ENCODE results near the gene EDN1. TPM values are rescaled to one million over a fixed set of nuclear protein-coding genes. Genes with fewer than 3 reads are reported as not detected.
A peak's percentile ranks its signal among the peaks of the same experiment; 100 is the strongest.

EDN1 gene
- total and polyA plus RNA-seq, 2 of the 4 experiments (the other 2 are of a cell fraction) = 5.6 to 9.0 TPM

DNA sequence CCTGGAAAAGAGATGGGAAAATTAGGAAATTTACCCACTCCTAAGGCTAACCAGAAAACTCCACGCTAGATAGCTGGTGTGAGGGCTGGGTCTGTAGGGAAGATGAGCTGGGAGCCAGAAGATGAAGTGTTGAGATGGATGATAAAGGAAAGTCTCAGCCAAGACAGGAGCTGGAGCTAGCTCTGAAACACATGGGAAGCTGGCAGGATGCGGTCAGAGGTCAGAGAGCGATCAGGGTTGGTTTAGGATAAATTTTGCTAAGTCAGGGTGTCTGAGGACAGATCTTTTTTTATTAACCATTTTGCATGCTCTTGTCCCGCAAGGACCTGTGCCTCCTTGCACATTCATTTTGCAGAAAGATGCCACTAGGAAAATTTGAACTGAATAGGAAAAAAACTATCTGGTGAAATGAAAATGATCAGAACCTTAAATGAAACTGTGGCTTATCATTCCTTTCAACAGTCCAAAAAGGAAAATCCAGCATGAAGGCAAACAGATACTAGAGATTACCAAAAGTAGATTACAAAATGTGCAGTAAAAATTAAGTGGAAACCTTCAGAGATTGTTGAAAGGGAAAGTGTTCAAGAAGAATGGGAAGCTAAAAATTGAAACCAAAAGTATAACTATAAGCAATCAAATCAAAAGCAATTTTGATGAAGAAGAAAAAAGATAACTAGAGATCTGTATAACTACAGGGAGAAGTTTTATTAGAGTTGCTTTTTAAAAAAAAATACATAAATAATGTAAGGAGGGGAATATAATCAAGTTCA, 10.7 kb upstream of the EDN1 start:
- Histone ChIP-seq H2BK120ac (ENCODE audit: low read depth, low read length) (peak overlapping the region; percentile 47; the same call in 1 of the 2 replicates), H2AK5ac (ENCODE audit: low read depth, low read length) (no peak overlapping the region), H4K8ac (ENCODE audit: low read depth in 2 of 2, low read length in 2 of 2) (peak overlapping the region in 1 of 2 experiments; percentile 30; a peak in 1 of 4 replicates), H3K36me3 (ENCODE audit: control insufficient read depth, insufficient read depth, low read length) (no peaks in the 10 kb centered on the region), H4K20me1 (ENCODE audit: insufficient read depth, low read length) (no peaks in the 10 kb centered on the region), H2AK9ac (replicated peaks; ENCODE audit: low read depth, low read length, poor library complexity) (peak overlapping the region; percentile 31), H3K9ac (ENCODE audit: low read depth, low read length) (no peak overlapping the region), H3K18ac (ENCODE audit: low read depth, low read length) (no peak overlapping the region), H2AFZ (replicated peaks; ENCODE audit: low read length, poor library complexity) (peak overlapping the region; percentile 65), H3K56ac (ENCODE audit: extremely low read depth, insufficient read depth, low read length) (no peak overlapping the region), H3K4me1 (ENCODE audit: control insufficient read depth, insufficient read depth, low read length) (peaks cover 4% of the 10 kb centered on the region), H3K4me2 (ENCODE audit: low read depth, low read length) (peak overlapping the region; percentile 11), H4K91ac (ENCODE audit: insufficient read depth, low read depth, low read length) (no peak overlapping the region), H2BK20ac (ENCODE audit: low read depth, low read length) (peak overlapping the region; percentile 29), H3K27ac (ENCODE audit: insufficient read depth, low read length) (no peak overlapping the region), H3K4me3 (ENCODE audit: insufficient read depth, low read depth, low read length) (no peak overlapping the region), H3K79me1 (ENCODE audit: low read depth in 1 of 2, low read length in 2 of 2) (no peaks in the 10 kb centered on the region), H3K27me3 (ENCODE audit: control insufficient read depth, insufficient read depth, low read length) (no peaks in the 10 kb centered on the region), H3K14ac (replicated peaks; ENCODE audit: low read depth, low read length) (peak overlapping the region; percentile 57), H3K23ac (ENCODE audit: low read depth, low read length) (peak overlapping the region; percentile 47), H4K5ac (ENCODE audit: low read depth, low read length) (no peak overlapping the region), H3K9me1 (ENCODE audit: insufficient read depth, low read length) (no peaks in the 10 kb centered on the region), H3K4ac (ENCODE audit: low read depth, low read length) (peak overlapping the region; percentile 25; the same call in 1 of the 2 replicates), H3K9me3 (ENCODE audit: control insufficient read depth, insufficient read depth, low read length) (no peaks in the 10 kb centered on the region), H2BK5ac (ENCODE audit: low read depth, low read length, poor library complexity, severe bottlenecking) (no peak overlapping the region), H2BK15ac (ENCODE audit: low read depth, low read length) (no peak overlapping the region)
- BruUV-seq (replicated peaks) = no TSS peak
- dilution Hi-C loops (cut with HindIII; ENCODE audit: low sequenced_read_pairs, unreplicated experiment) (no loop called here), in situ Hi-C loops (cut with MboI; ENCODE audit: low sequenced_read_pairs) (no loop called here), intact Hi-C loops (cut with micrococcal nuclease) (loop anchor here (10.0 kb wide), 1 partner anchor 195 kb away; no protein-coding TSS in a partner anchor)
- ATAC-seq (ENCODE audit: low read depth) (peak; percentile 24; the same call in 1 of the 2 replicates), DNase-seq (no peak)
- ChIA-PET POLR2A (ENCODE audit: unreplicated experiment) (no interaction called here), CTCF (interaction anchor here (1.0 to 3.8 kb wide), 2 partner anchors 10 to 46 kb away, joined by 5 to 16 read pairs; partner anchors contain the start of gene EDN1)
- WGBS, 2 experiments (ENCODE audit: extremely low coverage in 2 of 2, insufficient read length in 1 of 2) = no CpG with 5 or more reads among the region's 4 CpGs
- no peak for TF ChIP-seq MAFK (IDR thresholded peaks at IDR 0.05; ENCODE audit: low read depth, low read length)
- TF ChIP-seq MAZ (IDR thresholded peaks at IDR 0.05; ENCODE audit: borderline replicate concordance, low read depth, low read length) = no peak
- no peak for TF ChIP-seq CHD1 (IDR thresholded peaks at IDR 0.05; ENCODE audit: low read depth, low read length)
- TF ChIP-seq, protein P1, sequence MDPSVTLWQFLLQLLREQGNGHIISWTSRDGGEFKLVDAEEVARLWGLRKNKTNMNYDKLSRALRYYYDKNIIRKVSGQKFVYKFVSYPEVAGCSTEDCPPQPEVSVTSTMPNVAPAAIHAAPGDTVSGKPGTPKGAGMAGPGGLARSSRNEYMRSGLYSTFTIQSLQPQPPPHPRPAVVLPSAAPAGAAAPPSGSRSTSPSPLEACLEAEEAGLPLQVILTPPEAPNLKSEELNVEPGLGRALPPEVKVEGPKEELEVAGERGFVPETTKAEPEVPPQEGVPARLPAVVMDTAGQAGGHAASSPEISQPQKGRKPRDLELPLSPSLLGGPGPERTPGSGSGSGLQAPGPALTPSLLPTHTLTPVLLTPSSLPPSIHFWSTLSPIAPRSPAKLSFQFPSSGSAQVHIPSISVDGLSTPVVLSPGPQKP (IDR thresholded peaks at IDR 0.05; ENCODE audit: borderline replicate concordance, low read depth, low read length) = no peak
- no peak for TF ChIP-seq RFX5 (IDR thresholded peaks at IDR 0.05; ENCODE audit: low read depth, low read length)
- no peak for TF ChIP-seq POLR2A (IDR thresholded peaks at IDR 0.05; ENCODE audit: low read depth, low read length)
- TF ChIP-seq, protein P2, sequence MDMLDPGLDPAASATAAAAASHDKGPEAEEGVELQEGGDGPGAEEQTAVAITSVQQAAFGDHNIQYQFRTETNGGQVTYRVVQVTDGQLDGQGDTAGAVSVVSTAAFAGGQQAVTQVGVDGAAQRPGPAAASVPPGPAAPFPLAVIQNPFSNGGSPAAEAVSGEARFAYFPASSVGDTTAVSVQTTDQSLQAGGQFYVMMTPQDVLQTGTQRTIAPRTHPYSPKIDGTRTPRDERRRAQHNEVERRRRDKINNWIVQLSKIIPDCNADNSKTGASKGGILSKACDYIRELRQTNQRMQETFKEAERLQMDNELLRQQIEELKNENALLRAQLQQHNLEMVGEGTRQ (IDR thresholded peaks at IDR 0.05; ENCODE audit: low read depth, low read length) = no peak

Data from IMR-90 (cell line).